ENCODE measurements around the gene RDH14.

The RDH14 gene

GRCh38 chr2:18560031-18560796, at the start of gene RDH14:
TSS of gene RDH14 (minus strand) at chr2:18560653. CDS start at chr2:18560572, 81 bp downstream.
- DNase-seq (ENCODE audit: low read depth in 3 of 3), result peak; percentile 81 to 91 (median 85)

GRCh38 chr2:18610090-18610489, 49.6 kb upstream of the RDH14 start:
- DNase-seq (ENCODE audit: low read depth in 3 of 3), result no peak

- no peak for DNase-seq (ENCODE audit: low read depth in 3 of 3)
Observed at GRCh38 chr2:18605115-18605514, 44.7 kb upstream of the RDH14 start.

- DNase-seq (ENCODE audit: low read depth in 3 of 3), result no peak
Observed at GRCh38 chr2:18604531-18604885, 44.1 kb upstream of the RDH14 start.

- no peak for DNase-seq (ENCODE audit: low read depth in 3 of 3)
Observed at GRCh38 chr2:18603854-18604530, 43.5 kb upstream of the RDH14 start.

GRCh38 chr2:18602298-18602697, 41.8 kb upstream of the RDH14 start:
- no peak for DNase-seq (ENCODE audit: low read depth in 3 of 3)

GRCh38 chr2:18600255-18600613, 39.8 kb upstream of the RDH14 start:
- no peak for DNase-seq (ENCODE audit: low read depth in 3 of 3)

GRCh38 chr2:18599509-18600254, 39.2 kb upstream of the RDH14 start:
- DNase-seq (ENCODE audit: low read depth in 3 of 3), result no peak

- no peak for DNase-seq (ENCODE audit: low read depth in 3 of 3)
Observed at GRCh38 chr2:18598848-18599484, 38.5 kb upstream of the RDH14 start.

- no peak for DNase-seq (ENCODE audit: low read depth in 3 of 3)
Observed at GRCh38 chr2:18597618-18598017, 37.2 kb upstream of the RDH14 start.

GRCh38 chr2:18596993-18597392, 36.5 kb upstream of the RDH14 start:
- no peak for DNase-seq (ENCODE audit: low read depth in 3 of 3)

GRCh38 chr2:18593496-18593895, 33.0 kb upstream of the RDH14 start:
- no peak for DNase-seq (ENCODE audit: low read depth in 3 of 3)

GRCh38 chr2:18592372-18592771, 31.9 kb upstream of the RDH14 start:
- no peak for DNase-seq (ENCODE audit: low read depth in 3 of 3)

GRCh38 chr2:18589354-18589753, 28.9 kb upstream of the RDH14 start, which contains the start of gene NT5C1B:
TSS of gene NT5C1B (minus strand) at chr2:18589569. CDS start at chr2:18589468, 101 bp downstream.
- no peak for DNase-seq (ENCODE audit: low read depth in 3 of 3)

GRCh38 chr2:18588802-18589201, 28.3 kb upstream of the RDH14 start:
- no peak for DNase-seq (ENCODE audit: low read depth in 3 of 3)

- DNase-seq (ENCODE audit: low read depth in 3 of 3), result no peak
Observed at GRCh38 chr2:18588049-18588448, 27.6 kb upstream of the RDH14 start.

- no peak for DNase-seq (ENCODE audit: low read depth in 3 of 3)
Observed at GRCh38 chr2:18585526-18585925, 25.1 kb upstream of the RDH14 start.

GRCh38 chr2:18584608-18584954, 24.1 kb upstream of the RDH14 start:
- no peak for DNase-seq (ENCODE audit: low read depth in 3 of 3)

GRCh38 chr2:18583905-18584607, 23.6 kb upstream of the RDH14 start:
- no peak for DNase-seq (ENCODE audit: low read depth in 3 of 3)

GRCh38 chr2:18580606-18581005, 20.2 kb upstream of the RDH14 start:
- DNase-seq (ENCODE audit: low read depth in 3 of 3), result no peak

- DNase-seq (ENCODE audit: low read depth in 3 of 3), result no peak
Observed at GRCh38 chr2:18578033-18578432, 17.6 kb upstream of the RDH14 start.

All from stimulated activated CD4-positive, alpha-beta T cell treated with anti-CD3 and anti-CD28 coated beads, TNF-alpha, amount 100 ng/mL, for 4 hours (primary cell).